ENCODE measurements around the gene MFAP2.

DNA sequence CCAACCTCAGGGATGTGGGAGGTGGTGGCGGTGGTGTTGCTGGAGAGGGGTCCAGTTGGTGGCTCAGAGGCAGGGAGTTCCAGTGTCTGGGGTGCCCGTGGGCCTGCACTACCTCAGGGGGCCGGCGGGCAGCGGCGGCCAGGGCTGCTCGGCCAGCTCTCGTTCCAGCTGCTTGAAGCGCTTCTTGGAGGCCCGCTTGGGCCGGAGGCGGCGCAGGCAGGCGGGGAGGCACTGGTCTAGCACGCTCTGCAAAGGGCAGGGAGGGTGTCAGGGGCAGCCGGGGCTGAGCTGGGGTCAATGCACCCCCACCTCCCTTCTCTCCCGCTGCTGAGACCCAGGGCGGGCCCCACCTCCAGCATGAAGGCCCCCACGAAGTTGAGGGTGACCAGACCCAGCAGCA, 5.7 kb upstream of the MFAP2 start:
- TF ChIP-seq, protein P1, sequence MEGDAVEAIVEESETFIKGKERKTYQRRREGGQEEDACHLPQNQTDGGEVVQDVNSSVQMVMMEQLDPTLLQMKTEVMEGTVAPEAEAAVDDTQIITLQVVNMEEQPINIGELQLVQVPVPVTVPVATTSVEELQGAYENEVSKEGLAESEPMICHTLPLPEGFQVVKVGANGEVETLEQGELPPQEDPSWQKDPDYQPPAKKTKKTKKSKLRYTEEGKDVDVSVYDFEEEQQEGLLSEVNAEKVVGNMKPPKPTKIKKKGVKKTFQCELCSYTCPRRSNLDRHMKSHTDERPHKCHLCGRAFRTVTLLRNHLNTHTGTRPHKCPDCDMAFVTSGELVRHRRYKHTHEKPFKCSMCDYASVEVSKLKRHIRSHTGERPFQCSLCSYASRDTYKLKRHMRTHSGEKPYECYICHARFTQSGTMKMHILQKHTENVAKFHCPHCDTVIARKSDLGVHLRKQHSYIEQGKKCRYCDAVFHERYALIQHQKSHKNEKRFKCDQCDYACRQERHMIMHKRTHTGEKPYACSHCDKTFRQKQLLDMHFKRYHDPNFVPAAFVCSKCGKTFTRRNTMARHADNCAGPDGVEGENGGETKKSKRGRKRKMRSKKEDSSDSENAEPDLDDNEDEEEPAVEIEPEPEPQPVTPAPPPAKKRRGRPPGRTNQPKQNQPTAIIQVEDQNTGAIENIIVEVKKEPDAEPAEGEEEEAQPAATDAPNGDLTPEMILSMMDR (IDR thresholded peaks at IDR 0.05; ENCODE audit: low read depth, low read length, poor library complexity, severe bottlenecking), result no peak
- TF ChIP-seq EZH2phosphoT487 (IDR thresholded peaks at IDR 0.05; ENCODE audit: borderline replicate concordance, low read length), result no peak

Data from DOHH2 (cell line).